SK-N-MC (cell line): ENCODE results near the gene DDX51.

Experiments used
- EZH2 ChIP-seq: fragments of 200-600 bp; sonication (generic); IDR thresholded peaks from one replicate; pipeline ENCODE4 v1.6.1; 2017; ENCODE audit warnings: antibody characterized with exemption
- POLR2AphosphoS5 ChIP-seq: IDR thresholded peaks from 2 replicates; pipeline ENCODE4 v1.6.1; 2012; ENCODE audit warnings: mild to moderate bottlenecking, low read depth, low read length, borderline replicate concordance

- TF ChIP-seq POLR2AphosphoS5 = no peak; the same call in 1 of the 2 replicates
- TF ChIP-seq EZH2 = no peak
Observed at GRCh38 chr12:132147423-132148367, 3.6 kb upstream of the DDX51 start.
